Epithelial cell of esophagus (primary cell): ENCODE measurements around the gene SLC13A1.
"Not testable (repeated sequence)": the region's sequence is repeated elsewhere in the genome, so short reads cannot be mapped to it uniquely, and the experiment has no call there.

Experiments
- DNase-seq: peaks from one replicate; pipeline ENCODE4 v3.0.0; 2010; ENCODE audit warnings: low read depth
- H3K4me3 ChIP-seq: 2 replicates; pipeline ENCODE4 v1.5.1; 2011; ENCODE audit warnings: mild to moderate bottlenecking, low read length, control low read depth
- CTCF ChIP-seq: IDR thresholded peaks from 2 replicates; pipeline ENCODE4 v1.5.1; 2011; ENCODE audit warnings: low read depth, mild to moderate bottlenecking, low read length, control low read depth, inconsistent platforms; ENCODE audit not compliant: insufficient read depth; ENCODE audit errors: missing control alignments

SLC13A1 gene

GRCh38 chr7:123115331-123115730, 84.4 kb downstream of the SLC13A1 start:
- H3K4me3 ChIP-seq: no peak overlapping the region
- no peak for DNase-seq
- no peak for TF ChIP-seq CTCF

- DNase-seq: no peak
- no peak overlapping the region for H3K4me3 ChIP-seq
- TF ChIP-seq CTCF: no peak
These were observed 85.5 kb downstream of the SLC13A1 start for GRCh38 chr7:123114288-123114687.

- no peak for TF ChIP-seq CTCF
- no peak for DNase-seq
- no peak overlapping the region for H3K4me3 ChIP-seq
These were observed 86.9 kb downstream of the SLC13A1 start for GRCh38 chr7:123112833-123113232.

- DNase-seq: no peak
- TF ChIP-seq CTCF: no peak
- H3K4me3 ChIP-seq: no peak overlapping the region
These were observed 100.1 kb downstream of the SLC13A1 start for GRCh38 chr7:123099712-123100111.

GRCh38 chr7:123096976-123097375, 102.8 kb downstream of the SLC13A1 start:
- H3K4me3 ChIP-seq: no peak overlapping the region
- DNase-seq: no peak
- no peak for TF ChIP-seq CTCF

GRCh38 chr7:123096434-123096833, 103.3 kb downstream of the SLC13A1 start:
- DNase-seq: peak; percentile 50
- H3K4me3 ChIP-seq: no peak overlapping the region
- TF ChIP-seq CTCF: no peak

GRCh38 chr7:123090456-123090855, 109.3 kb downstream of the SLC13A1 start:
- TF ChIP-seq CTCF: no peak
- no peak for DNase-seq
- H3K4me3 ChIP-seq: no peak overlapping the region

- not testable (repeated sequence) for DNase-seq, H3K4me3 ChIP-seq
These were observed 112.9 kb downstream of the SLC13A1 start for GRCh38 chr7:123086910-123087309.

- H3K4me3 ChIP-seq, DNase-seq: not testable (repeated sequence)
These were observed 114.9 kb downstream of the SLC13A1 start for GRCh38 chr7:123084861-123085260.
